Measurements from ENCODE around the gene FMNL3.

FMNL3 gene

DNA sequence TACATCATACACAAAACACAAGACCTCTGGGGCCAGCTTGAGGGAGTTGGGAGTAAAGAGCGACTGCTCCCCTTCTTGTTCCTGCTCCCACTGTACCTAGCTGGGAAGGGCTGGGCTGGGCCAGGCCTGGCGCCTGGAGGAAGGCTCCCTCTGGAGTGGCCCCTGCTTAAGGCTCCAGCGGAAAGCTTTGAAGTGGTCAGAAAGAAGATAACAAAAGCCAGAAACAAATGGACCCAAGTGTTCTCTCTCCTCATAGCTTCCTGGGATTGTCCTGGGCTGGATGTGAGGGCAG, 58.5 kb downstream of the FMNL3 start:
- DNase-seq, result no peak

DNA sequence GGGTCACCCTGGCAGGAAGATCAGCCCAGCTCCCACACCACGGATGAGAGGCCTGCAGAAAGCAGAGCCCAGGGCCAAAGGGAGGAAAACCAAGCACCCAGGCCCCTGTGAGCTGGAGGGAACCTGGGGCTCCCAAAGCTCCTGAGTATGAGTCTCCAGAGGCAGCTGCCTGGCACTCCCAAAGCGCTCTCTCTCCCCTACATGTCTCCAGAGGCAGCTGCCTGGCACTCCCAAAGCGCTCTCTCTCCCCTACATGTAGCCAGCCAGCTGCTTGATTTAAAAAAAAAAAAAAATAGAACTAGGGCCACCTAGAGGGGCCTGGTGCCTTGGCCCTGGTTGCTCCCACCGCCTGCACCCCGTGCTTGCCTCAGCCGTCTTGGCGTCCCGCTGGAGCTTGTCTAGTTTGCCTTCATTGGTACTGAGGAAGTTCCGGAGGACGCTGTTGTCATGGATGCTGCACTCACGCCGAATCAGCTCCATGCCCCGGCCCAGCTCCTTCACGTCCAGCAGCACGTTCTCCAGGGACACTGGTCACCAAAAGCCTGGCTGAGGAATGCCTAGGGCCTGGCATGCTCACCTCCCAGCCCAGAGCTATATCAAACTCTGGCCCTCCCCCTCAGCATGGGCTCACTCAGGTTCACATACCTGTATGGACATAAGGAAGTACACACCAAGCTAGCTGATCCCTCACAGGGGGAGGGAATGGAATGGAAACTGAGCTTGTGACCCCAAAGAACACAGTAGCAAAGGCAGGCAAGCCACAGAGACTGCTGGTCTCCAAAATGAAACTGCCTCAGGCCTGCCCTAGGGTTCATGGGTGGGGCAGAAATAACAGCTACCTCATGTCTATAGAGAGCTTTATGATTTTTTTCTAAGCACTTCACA, 59.1 kb downstream of the FMNL3 start:
- no peak for DNase-seq

DNA sequence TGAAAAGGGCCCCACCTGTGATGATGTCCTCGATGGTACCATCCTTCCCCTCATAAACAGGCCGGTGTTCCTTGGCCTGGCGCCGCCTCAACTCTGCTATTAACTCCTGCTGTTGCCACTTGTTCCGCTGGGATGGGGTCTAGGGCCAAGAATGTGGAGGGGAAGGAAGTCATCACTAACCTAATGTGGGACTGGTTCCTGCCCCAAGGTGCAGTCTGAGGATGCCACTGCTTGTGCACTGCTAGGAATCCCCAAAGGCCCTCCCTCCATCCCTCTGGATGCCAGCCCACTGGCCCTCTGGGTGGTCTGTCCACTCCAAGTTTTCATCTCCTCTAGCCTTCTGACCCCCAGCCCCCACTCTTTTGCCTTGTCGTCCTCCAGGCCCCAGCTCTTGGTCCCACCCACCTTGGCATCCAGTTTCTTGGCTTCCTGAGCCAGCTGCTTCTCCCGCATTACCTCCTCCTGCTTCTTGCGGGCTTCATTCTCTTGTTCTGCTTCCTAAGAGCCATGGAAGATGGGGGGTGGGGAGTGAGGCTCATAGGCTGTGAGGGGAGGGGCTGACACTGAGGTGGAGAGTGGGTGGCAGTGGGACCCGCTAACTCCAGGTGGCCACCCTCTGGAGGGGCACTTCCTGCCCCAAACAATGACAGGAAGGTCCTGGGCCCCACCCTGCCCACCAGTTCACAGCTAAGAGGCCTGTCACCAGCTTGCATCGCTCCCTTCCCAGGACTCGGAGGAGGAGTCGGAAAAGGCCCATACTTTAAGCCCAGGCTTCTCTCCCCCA, 60.1 kb downstream of the FMNL3 start:
- no peak for DNase-seq

DNA sequence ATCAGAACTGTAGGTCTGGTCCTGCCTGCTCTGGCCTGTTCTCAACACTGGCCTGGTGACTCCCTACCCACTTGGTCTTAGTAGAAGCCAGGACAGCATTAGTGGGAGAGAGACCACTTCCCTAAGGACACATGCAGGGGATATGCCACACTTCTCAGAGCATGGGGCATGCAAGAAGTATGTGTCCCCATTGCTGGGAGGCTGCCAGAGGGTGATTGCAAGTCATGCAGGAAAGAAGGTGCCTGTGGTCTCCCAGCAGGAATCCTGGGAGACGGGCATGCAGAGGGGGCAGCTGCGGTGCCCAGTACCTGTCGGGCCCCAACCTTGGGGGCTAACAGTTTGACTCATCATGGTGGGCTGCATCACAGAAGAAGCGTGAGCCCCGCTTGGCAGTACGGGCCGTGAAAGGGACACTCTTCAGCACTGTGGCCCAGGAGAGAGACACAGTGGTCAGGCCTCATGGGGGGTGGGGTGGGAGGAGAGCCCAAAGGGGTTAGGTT, 60.8 kb downstream of the FMNL3 start:
- DNase-seq, result no peak

DNA sequence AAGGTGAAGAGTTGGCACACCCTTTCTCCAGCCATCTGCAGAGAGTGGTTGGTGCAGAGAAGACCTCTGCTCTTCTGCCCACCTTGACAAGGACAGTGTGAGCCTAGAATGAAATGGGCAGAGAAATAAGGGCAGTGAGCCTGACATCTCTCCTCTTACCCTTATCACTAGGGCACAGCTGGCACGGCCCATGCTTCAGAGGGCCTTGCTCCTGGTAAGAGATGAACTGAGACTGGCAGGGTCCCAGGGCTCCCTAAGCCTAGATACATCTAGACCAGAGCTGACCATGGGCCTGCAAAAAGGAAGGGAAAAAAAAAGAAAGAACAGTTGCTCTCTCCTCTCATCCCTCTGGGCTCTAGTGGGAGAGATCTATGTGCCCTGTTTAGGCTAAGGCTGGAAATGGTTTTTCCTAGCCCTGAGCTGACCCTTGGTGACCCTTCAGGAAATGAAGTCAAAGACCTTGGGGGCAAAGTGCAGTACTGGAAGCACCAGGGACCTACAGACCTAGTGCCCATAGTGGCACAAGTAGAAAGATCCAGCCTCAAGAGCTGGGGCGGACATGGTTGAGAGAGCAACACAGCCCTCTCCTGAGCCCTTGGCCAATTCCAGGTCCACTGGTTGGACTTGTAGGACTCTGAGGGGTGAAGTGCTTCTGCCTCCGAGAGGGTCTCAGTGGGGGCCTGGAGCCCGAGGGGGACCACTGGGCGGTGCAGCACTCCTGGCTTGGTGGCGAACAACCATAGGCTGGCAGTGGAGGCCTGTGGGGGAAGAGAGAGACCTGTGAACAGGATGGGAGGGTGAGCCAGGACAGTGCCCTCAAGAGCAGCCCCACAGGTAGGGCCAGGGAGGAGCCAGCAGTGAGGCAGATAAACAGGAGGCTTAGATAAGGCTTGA, 61.8 kb downstream of the FMNL3 start:
- DNase-seq, result no peak

DNA sequence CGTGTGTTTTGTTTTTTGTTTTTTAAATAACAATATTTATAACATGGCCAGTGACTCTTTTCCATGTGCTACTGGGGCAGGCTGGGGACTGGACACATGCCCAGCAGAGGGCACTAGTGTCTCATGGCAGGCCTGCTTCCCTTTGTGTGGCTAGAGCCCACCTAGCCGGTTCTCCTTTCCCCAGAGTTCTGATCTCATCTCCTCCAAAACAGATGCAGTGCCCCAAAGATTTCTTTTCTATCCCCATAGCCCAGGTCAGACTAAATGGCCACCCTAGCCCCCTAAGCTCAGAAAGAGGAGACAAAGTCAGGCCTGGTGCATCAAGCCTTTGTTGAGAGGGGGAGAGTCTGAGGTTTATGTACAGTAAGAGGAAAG, 62.6 kb downstream of the FMNL3 start:
- peak; percentile 63 to 79 (median 76) for DNase-seq

DNA sequence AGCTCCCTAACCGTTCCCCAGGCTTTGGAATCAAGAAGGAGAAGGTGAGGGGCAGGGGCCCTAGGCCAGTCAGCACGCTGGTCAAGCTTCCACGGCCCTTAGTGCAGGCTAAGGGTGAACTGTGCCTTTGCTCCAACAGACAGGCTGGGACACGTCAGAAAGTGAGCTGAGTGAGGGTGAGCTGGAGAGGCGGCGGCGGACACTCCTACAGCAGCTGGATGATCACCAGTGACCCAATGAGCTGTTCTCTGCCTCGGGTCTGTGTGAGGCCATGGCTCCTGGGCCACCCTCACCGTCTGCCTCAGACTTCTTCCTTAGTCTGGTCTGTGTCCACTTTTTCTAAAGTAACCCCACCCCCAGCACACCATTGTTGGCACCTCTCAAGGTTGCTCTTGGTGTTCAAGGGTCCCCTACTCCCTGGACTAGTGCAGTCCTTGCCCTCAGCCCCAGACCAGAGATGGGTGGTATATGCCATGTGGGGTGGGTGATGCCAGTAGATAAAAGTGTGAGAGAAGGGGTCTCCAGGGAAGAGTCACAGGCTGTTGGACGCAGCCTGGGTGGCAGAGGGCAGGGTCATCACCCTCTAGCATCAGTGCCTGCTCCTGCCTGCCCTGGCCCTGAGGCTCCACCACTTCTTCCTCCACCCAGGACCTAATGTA, 63.1 kb downstream of the FMNL3 start:
- no peak for DNase-seq

DNA sequence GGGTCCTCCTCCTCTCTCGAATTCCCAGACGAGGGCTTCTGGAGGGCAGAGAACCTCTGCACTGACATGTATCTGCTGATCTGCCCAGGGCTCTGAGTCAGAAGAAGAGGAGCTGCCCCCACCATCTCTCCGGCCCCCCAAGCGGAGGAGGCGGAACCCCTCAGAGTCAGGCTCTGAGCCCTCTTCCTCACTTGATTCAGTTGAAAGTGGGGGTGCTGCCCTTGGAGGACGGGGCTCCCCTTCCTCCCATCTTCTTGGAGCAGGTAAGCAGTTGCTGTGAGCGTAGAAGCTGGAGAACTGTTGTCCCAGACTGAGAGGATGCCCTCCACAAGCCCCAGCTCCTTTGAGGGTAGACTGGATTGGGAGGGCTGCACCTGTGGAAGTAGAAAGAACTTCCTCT, 64.1 kb downstream of the FMNL3 start:
- no peak for DNase-seq

DNA sequence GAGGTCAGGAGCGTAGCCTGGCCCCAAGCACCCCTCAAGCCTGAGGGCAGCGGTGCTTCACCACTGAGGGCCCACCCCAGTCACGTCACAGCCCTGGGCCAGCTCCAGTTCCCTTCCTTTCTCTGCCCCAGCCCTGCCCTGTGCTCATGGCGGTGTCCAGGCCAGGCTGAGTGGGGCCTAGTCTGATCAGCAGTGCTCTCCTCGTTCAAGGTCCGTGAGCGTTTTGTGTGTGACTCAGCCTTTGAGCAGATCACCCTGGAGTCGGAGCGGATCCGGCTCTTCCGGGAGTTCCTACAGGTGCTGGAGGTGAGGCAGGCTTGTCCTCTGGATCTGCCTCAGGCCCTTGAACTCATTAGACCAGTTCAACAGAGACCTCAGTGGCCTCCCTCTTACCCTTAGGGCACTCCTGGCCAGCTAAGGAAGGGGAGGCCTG, 64.8 kb downstream of the FMNL3 start:
- DNase-seq, result no peak

DNA sequence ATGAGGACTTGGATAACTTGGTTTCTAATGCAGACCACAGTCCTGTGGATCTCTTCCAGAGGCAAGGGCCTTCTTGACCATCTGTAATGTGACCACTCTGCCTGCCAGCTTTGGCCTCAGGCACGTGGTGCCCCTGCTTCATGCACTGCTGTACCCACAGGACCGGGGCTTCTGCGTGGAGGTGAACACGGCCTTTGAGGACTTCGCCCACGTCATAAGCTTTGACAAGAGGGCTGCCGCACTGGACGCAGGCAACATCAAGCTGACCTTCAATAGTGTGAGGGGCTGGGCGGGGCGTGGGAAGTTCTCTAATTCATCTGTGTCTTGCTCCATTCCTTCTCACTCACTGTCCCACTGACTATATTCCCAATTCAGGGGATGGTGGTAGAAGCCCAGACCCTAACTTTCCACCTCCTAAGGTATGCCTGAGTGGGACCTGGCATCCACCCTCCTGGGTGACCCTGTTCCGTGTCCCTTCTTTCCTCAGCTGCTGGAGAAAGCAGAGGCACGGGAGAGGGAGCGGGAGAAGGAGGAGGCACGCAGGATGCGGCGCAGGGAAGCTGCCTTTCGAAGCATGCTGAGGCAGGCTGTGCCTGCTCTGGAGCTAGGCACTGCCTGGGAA, 65.3 kb downstream of the FMNL3 start:
- DNase-seq, result no peak

DNA sequence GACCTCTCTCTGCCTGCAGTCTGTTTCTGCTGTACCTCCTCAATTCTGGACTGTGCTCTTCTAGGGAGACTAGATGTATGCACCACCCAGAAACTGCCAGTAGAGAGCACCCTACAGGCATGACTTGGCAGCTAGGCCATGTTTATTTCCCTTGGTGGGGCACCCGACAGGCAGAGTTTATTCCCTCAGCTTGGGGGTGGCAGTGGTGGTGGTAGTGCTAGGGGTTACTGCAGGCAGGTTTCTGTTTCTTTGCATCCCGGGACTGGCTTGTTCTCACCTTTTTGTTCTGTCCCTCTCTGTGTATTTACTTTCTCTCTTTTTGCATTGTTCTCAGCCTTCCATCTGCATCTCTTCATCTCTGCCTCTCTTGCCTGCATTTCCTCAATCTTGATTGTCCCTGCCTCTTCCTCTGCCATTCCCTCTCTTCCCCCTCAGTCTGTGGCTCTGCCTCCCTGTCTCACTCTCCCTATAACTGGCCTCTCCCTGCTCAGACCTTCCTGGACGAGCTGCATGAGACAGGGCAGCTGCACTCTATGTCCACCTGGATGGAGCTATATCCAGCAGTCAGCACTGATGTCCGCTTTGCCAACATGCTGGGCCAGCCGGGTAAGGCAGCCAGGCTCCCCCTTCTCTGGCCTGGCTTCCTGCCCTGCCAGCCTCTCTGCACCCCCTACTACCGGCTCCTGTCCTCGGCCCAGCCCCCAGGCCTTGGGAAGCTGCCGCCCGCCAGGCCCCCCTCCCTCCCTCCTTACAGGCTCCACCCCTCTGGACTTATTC, 70.0 kb downstream of the FMNL3 start:
- peak in 3 of 5 donors; percentile 37 to 65 (median 45) for DNase-seq

DNA sequence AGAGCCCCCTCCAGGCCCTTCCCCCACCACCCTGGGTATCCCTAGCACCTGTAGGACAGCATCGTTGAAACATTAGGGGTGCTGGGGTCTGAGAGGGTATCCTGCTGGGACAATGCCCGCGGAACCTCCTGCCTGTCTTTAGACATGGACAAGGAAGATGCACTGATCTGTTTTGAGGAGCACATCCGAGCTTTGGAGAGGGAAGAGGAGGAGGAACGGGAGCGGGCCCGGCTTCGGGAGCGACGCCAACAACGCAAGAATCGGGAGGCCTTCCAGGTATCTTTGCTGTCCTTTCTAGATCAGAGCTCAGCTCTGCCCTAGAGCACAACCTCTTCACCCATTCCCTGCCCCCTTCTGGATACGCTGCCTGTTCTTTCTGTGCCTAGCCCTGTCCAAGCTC, 70.6 kb downstream of the FMNL3 start:
- DNase-seq, result no peak

DNA sequence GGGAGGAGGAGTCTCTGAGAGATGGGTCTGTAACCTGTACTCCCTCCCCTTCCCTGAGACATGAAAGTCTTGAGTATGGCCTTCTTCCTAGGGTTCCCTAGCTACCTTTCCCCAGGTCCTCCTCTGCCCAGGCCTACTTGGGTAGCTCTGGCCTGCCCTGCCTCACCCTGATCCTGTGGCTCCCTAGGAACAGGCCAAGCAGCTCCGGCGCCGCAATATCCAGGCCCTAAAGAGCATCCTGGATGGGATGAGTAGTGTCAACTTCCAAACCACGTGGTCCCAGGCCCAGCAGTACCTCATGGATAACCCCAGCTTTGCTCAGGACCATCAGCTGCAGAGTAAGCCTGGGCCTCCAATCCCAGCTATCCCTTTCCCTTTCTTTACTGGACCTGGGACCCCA, 71.5 kb downstream of the FMNL3 start:
- DNase-seq, result no peak

DNA sequence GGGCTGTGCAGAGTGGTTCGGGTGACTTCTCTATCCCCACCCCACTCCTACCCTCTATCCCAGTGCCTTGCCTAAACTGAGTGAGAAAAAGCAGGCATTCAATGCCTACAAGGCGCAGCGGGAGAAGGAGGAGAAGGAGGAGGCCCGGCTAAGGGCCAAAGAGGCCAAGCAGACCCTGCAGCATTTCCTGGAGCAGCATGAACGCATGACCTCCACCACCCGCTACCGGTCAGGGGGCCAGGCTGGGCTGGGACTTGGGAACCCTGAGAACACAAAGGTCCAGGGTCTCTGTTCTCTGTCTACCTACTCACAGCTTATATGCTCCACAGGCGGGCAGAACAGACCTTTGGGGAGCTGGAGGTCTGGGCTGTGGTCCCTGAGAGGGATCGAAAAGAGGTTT, 72.2 kb downstream of the FMNL3 start:
- no peak for DNase-seq

DNA sequence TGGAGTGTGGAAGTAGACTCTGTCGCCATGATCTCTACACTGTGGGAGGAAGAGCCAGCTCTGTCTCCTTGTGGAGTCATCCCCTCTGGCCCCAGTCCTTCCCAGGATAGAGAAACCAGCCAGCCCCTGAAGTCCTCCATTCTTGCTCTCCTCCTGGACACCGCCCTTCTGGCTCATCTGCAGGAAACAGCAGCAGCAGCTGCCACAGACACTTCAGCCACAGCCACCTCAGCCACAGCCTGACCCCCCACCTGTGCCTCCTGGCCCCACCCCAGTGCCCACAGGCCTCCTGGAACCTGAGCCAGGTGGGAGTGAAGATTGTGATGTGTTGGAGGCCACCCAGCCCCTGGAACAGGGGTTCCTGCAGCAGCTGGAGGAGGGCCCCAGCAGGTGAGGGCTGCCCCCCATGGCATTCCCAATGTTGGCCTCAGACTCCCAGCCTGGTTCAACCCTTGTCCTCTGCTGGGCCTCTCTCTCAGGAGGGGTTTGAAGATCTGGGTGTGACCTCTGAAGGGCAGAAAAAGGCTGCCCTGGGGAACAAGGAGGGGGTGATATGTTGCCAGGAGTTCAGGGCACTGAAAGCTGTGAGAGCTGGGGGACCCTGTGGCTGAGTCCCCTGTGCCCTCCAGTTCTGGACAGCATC, 73.4 kb downstream of the FMNL3 start:
- no peak for DNase-seq

DNA sequence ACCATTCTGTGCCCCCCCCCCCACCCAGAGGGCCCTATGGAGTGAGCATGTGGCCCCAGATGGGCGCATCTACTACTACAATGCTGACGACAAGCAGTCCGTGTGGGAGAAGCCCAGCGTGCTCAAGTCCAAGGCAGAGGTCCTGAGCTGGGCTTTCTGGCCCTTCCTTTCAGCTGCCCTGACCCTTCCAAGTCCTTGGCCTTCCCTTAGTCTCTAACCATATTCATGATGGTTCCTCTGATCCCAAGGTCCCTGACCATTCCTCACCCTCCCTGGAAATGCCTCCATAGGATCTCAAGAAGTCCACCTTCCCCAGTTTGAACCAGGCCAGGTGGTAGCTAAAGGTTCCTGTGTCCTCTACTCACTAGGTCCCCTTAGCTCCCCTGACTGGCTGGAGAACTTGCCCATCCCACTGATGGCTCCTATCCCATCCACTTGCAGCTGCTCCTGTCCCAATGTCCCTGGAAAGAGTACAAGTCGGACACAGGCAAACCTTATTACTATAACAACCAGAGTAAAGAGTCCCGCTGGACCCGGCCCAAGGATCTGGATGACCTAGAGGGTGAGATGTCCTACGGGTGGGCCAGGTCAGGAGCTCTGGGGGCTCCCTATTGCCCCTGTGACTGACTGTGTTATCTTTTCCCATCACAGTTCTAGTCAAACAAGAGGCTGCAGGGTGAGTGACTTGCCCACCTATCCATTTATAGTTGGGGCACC, 74.1 kb downstream of the FMNL3 start:
- no peak for DNase-seq

DNA sequence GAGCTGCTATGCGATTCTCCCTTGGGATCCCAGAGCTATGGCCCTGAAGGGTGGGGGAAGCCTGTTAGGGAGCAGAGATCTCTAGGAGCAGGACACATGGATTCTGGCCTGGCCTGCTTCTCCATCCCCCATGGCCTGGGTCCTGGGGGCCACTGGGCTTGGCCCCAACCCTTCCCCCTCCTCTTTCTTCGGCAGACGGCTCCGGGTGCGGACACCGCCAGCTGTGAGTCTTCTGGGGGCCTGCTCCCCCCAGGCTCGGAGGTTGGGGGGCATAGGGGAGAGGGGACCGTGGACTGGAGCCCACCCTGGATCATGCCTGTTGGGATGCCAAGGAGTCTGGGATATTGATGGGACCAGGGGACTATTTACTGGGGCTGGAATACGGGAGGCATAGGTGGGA, 74.8 kb downstream of the FMNL3 start:
- no peak for DNase-seq

DNA sequence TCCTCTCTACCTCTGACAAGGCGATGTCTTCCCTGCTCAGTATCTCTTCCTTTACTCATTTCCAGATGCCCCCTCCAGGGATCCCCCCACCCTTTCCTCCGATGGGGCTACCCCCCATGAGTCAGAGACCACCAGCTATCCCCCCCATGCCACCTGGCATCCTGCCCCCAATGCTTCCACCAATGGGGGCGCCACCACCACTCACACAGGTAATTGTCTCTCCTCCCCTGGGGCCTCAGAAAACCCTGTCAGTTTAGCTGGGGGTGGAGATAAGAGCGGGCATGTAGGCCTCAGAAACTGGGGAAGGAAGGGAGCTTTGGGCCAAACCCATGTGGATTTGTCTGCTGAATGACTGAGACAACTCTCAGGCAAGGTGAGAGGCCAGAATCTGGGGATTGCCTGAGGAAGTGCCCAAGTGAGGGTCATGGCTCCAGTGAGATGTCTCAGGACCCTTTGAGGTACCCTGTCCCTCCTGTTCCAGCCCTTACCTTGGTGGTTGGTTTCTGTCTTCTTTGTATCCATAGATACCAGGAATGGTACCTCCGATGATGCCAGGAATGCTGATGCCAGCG, 75.8 kb downstream of the FMNL3 start:
- no peak for DNase-seq

DNA sequence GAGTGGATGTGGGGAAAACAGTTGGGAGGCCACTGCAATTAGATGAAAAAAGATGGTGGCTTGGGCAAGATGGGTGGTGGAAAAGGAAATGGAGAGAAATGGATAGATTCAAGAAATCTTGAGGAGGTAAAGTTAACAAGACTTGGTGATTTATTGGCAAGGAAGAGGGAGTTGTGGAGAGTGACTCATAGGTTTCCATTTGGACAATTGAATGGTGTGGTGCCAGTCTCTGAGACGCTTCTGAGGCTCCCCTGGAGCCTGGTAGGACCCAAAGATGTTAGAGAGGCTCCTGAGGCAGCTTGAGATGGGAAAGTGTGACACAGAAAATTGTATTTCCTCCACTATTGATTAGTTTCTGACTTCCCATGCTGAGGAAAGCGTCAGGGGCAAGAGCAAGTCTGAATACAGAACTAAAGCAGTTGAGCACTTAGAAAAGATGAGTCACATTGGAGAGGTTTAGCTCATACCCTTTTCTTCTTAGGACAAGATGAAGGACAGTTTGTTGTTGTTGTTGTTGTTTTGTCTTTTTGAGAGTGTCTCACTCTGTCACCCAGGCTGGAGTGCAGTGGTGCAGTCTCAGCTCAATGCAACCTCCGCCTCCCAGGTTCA, 79.3 kb downstream of the FMNL3 start:
- DNase-seq, result no peak
